Activated T-helper 1 cell treated with Interleukin-2 at 50 U/mL for 16 hours (primary cell): ENCODE data around the gene ARHGEF19.
"Not testable (repeated sequence)": the region's sequence is repeated elsewhere in the genome, so short reads cannot be mapped to it uniquely, and the experiment has no call there.

Experiments
- DNase-seq: peaks from one replicate; pipeline ENCODE4 v3.0.0-alpha.2; 2020; ENCODE audit warnings: low read depth

The ARHGEF19 gene

GRCh38 chr1:16165548-16165947, 46.9 kb downstream of the ARHGEF19 start:
- DNase-seq = no peak

DNA sequence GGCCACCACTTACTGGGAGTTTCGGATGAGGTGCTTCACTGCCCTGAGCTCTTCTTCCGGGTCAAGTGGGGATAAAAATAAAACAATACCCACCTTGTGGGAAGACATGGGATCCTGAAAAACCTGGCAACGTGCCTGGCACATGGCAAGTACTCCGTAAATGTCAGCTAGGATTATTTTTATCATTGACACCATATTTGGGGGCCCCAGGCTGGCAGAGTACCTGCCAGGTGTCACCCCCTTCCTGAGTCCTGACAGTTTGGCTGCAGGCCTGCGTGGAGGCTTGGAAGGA, 47.4 kb downstream of the ARHGEF19 start:
- DNase-seq = no peak

- no peak for DNase-seq
These were observed 48.0 kb downstream of the ARHGEF19 start for GRCh38 chr1:16164213-16165072.

DNA sequence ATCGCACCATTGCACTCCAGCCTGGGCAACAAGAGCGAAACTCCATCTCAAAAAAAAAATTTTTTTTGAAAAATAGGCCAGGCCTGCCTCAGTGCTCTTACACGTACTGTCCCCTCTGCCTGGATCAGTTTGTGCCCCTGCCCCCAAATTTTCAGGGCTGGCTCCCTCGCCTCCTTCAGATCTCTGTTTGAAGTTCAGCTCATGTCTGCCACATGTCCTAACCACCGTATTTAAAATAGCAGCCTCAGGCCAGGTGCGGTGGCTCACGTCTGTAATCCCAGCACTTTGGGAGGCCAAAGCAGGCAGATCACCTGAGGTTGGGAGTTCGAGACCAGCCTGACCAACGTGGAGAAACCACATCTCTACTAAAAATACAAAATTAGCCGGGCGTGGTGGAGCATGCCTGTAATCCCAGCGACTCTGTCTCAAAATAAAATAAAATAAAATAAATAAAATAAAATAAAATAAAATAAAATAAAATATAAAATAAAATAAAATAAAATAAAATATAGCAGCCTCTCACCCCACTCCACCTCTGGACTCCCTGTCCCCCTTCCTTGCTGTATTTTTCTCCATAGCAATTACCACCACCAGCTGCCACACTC, 48.7 kb downstream of the ARHGEF19 start:
- DNase-seq = not testable (repeated sequence)

GRCh38 chr1:16162163-16162822, 50.2 kb downstream of the ARHGEF19 start:
- peak; percentile 55 for DNase-seq

DNA sequence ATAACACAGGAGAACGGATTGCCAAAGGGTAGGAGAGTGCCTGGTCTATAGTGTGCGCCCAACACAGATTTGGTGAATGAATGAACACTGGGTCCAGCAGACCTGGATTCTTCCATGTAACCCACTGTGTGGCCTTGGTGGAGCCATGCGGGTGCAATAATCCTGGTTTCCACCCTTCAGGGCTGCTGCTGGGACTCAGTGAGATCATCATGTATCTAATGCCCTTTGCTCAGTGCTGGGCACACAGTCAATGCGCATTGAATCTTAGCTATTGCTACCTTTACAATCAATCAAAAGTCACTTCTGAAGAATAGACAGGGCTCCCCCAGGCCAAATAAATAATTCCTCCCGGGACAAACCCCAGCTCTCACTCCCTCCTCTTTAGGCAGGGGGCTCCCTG, 50.7 kb downstream of the ARHGEF19 start:
- no peak for DNase-seq

- DNase-seq = no peak
These were observed 53.2 kb downstream of the ARHGEF19 start for GRCh38 chr1:16158993-16159831.

- DNase-seq = peak; percentile 12
These were observed 54.4 kb downstream of the ARHGEF19 start for GRCh38 chr1:16158025-16158424.

DNA sequence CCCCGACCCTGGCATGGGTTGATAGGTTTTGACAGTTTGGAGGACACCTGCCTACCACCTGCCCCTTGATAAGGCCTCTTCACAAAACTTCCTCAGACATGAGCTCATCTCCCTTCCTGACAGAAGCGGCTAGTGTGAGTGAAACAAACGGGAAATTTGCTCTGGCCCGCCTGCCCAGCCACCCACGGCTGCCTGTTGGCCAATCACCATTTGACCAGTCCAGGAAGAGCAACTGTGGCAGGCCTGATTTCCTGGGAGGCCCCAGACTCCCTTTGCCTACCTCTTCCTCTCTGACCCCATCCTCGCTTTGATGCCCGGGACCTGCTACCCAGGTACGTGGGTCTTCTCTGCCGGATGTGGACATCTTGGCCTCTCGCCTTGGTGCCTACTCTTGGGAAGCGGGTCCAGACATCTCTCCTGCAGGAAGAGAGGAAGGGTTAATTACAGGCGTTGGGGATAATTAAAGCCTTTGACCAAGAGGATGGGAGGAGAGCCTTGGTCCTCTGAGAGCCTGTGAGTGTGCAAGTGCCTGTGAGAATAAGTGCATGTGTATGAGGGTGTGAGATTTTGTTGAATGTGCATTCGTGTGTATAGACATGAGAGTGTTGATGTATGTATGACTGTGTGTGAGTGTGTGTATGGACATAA, 55.5 kb downstream of the ARHGEF19 start:
- DNase-seq = no peak

DNA sequence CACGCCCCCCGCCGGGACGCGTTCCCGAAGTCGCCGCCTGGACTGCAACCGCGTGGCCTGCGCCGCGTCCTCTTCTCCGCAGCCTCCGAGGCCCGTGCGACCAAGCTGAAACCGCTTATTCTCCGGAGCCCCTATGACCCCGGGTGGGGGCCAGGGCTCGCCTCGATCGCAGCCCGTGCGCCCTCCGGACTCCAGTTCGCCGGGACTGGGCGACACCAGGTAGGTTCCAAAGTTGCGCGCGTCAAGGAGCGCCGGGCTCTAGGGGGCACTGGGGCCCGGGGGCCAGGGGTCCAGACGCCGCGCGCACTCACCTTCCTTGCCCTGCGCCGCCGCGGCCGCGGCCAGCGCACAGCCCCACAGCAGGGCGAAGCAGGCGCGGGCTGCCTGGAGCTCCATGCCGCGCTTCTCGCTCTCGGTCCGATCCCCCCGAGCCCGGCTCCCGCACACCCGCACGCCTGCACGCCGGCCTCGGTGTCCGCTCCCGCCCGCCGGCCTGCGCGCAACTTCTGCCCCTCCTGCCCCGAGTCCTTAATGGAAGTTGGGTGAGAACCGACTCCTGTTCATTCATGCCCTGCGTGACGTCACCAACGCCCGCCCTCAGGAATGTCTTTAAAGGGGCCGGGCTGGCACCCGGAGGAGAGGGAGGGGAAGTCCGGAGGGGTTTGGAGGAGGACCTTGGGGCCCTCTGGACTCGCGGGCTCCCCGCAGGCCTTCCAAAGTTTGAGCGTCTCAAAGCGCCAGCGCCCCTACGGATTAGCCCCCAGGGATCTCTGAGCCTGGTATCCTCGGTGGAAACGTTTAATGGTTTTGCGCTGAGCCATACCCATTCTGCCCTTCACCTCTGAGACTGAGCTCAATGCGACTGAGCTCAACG, 56.7 kb downstream of the ARHGEF19 start, which contains the start of gene EPHA2:
TSS of gene EPHA2 (minus strand) at position 533 of the 874 bp plus-strand sequence. CDS start at position 396, 137 bp downstream.
- DNase-seq = no peak

GRCh38 chr1:16153999-16154673, 58.3 kb downstream of the ARHGEF19 start:
- no peak for DNase-seq

DNA sequence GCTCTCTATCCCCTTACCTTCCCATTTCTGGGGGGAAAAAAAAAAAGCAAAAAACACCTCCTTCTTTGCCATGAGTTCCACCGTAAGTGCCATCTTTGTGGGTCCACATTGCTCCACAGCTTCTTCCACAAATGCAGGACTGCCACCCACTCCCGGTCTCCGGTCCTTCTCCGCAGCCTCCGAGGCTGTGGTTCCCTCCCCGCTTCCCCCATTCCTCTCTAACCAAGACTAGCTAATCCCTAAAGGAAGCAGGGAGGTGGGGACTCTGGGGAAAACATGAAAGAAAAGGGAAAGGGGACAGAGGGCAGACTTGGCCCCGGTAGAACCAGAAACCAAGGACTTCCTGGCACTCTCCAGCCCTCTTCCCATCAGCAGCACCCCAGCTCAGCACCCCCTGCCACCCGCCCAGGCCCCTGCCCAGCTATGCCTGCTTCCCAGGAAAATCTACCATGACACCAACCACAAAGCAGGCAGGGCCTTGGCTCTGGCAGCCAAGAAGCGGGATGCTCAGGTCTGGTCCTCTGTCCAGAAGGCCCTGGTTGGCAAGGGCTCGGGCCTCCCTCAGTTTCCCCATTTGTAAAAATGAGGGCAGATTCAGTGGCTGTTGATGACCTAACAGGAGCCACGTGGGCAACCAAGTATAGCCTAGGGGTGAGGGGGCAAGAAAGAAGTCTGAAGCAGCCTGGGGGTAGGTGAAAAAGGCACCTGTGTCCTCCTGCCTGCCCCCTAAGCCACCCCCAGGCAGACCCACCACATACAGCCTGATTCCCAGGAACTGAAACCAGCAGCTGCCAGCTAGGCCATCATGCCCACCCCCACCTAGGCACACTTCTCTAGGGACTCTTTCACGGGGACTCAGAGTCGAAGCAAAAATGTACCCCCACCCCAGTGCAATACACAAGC, 59.1 kb downstream of the ARHGEF19 start:
- no peak for DNase-seq

DNA sequence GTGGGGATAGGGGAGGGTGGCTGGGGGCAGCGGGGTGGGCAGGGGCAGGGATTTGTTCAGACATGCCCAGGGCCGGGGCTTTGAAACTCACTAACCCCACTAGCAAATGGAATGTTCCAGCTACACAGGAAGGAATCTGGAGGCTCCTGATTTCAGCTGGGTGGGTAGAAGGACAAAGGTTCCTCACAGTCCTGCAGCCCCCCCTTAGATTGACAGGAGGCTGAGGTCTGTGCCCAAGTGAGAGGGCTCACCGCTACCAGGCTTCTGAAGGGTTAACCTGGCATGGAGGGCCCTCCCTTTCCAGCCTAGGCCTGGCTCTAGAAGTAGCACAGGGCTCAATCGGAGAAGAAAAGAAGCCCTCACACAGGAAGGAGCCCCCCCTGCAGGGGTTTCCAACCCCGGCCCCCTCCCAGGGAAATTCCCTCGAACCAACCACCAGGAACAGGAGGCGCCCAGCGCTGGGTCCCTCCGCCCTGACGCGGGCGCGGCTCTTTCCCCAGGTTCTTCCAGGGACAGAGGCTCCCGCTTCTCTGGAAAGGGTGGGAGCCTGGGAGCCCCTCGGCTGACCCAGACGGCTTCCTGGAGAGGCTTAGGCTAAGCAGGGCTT, 59.9 kb downstream of the ARHGEF19 start:
- no peak for DNase-seq

- DNase-seq = no peak
These were observed 60.5 kb downstream of the ARHGEF19 start for GRCh38 chr1:16151995-16152384.

GRCh38 chr1:16151196-16151994, 61.1 kb downstream of the ARHGEF19 start:
- no peak for DNase-seq

DNA sequence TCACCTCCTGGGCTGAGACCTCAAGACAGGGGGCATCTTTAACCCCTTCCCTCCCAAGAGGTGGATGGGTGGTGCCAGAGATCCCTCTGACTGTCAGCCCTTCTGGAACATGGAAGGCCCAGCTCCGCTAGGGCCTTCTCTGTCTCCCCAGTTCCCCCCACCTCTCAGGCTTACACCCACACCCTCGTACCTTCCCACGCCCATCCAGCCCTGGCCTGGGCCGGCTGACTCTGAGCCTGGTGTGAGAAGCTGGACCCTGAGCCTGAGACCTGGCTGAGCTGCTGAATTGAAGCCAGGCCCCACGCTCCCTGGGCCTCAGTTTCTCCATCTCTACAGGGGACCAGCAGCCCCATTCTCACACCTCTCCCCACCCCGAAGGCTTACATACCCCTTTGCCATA, 61.9 kb downstream of the ARHGEF19 start:
- no peak for DNase-seq

- DNase-seq = no peak
These were observed 62.6 kb downstream of the ARHGEF19 start for GRCh38 chr1:16149702-16150488.
